K562 (cell line): Measurements from ENCODE around the gene PCDHB13. TPM values are rescaled to one million over a fixed set of nuclear protein-coding genes. Genes with fewer than 3 reads are reported as not detected.

Source experiments
- ATAC-seq: fragments of 200-7000 bp; cut with Tn5 transposase; 3 replicates; pipeline ENCODE4 v1.9.1; 2020; ENCODE audit warnings: moderate library complexity
- BruUV-seq: library from RNA; stranded (reverse); fragments of 400-500 nt; replicated peaks from 2 replicates; lab custom pipeline; 2021; lab: Mats Ljungman, UMichigan
- CTCF ChIA-PET: fragments of 300-600 bp; formaldehyde crosslinking; extraction: SDS; loops from one replicate; lab custom pipeline; 2021; ENCODE audit warnings: low intra/inter-chr PET ratio; lab: Yijun Ruan, JAX
- POLR2A ChIA-PET: fragments of 300-600, 350-650 bp; sonication (Branson Sonifier 250); formaldehyde crosslinking; extraction: SDS; loops from one replicate; lab custom pipeline; 2021; ENCODE audit warnings: antibody characterized with exemption, inconsistent platforms; lab: Yijun Ruan, JAX
- DNase-seq, 4 experiments: peaks; one replicate each; pipeline versions ENCODE4 v3.0.0 to v3.0.0-alpha.2; 2011 to 2018; ENCODE audit warnings: low spot score in 3 of 4, mixed read lengths in 3 of 4; ENCODE audit errors: extremely low read depth in 1 of 4
- FAIRE-seq: peaks from 2 replicates; lab custom pipeline; 2011; peaks lifted over from hg19 to GRCh38; lab: Jason Lieb, UNC
- H2AFZ ChIP-seq: 2 replicates; pipeline ENCODE4 v1.6.0; 2011; ENCODE audit warnings: low read depth, low read length, control low read depth, inconsistent platforms
- H3K27ac ChIP-seq: fragments of 200-600 bp; 3 replicates; pipeline ENCODE4 v1.8.0; 2011; ENCODE audit warnings: low read depth, mild to moderate bottlenecking, control low read depth, inconsistent platforms, low read length, moderate library complexity, mixed read lengths; ENCODE audit errors: extremely low read depth
- H3K27me3 ChIP-seq, 2 experiments: fragments of 300-600 bp in 1 of 2; 2 replicates in 1 of 2; 3 replicates in 1 of 2; pipeline versions ENCODE4 v1.6.0 to v1.8.0; 2011; ENCODE audit warnings: inconsistent platforms in 2 of 2, low read length in 2 of 2, mild to moderate bottlenecking in 1 of 2, mixed read lengths in 1 of 2, moderate library complexity in 1 of 2; ENCODE audit not compliant: control insufficient read depth in 2 of 2, insufficient read depth in 2 of 2
- H3K36me3 ChIP-seq: fragments of 300-600 bp; 3 replicates; pipeline ENCODE4 v1.8.0; 2011; ENCODE audit warnings: mild to moderate bottlenecking, low read length, inconsistent platforms; ENCODE audit not compliant: control insufficient read depth, insufficient read depth
- H3K4me1 ChIP-seq, 2 experiments: fragments of 200-600 bp in 1 of 2; replicated peaks in 1 of 2; 2 replicates in 1 of 2; 3 replicates in 1 of 2; pipeline versions ENCODE4 v1.5.1 to v1.8.0; 2011; ENCODE audit warnings: inconsistent platforms in 2 of 2, low read length in 2 of 2, mild to moderate bottlenecking in 1 of 2, mixed read lengths in 1 of 2, moderate library complexity in 1 of 2; ENCODE audit not compliant: control insufficient read depth in 2 of 2, insufficient read depth in 2 of 2
- H3K4me2 ChIP-seq: 2 replicates; pipeline ENCODE4 v1.6.1; 2011; ENCODE audit warnings: low read length, control low read depth, inconsistent platforms, mixed read lengths; ENCODE audit not compliant: insufficient read depth
- H3K4me3 ChIP-seq: fragments of 200-600 bp; sonication (generic), shearing (Covaris generic); 2 replicates; pipeline ENCODE4 v1.5.1; 2016; ENCODE audit warnings: control low read depth, inconsistent platforms
- H3K79me2 ChIP-seq: fragments of 200-600 bp; 3 replicates; pipeline ENCODE4 v1.8.0; 2011; ENCODE audit warnings: low read length, inconsistent platforms; ENCODE audit not compliant: control insufficient read depth, insufficient read depth
- H3K9ac ChIP-seq, 2 experiments: 2 replicates each; pipeline versions ENCODE4 v1.6.0 to v1.6.1; 2011; ENCODE audit warnings: low read depth in 2 of 2, low read length in 2 of 2, control low read depth in 1 of 2, inconsistent platforms in 1 of 2, mild to moderate bottlenecking in 1 of 2, mixed read lengths in 1 of 2; ENCODE audit not compliant: insufficient read depth in 1 of 2
- H3K9me1 ChIP-seq: one replicate; pipeline ENCODE4 v1.6.0; 2011; ENCODE audit warnings: inconsistent platforms, mild to moderate bottlenecking, low read length, moderate library complexity; ENCODE audit not compliant: control insufficient read depth, insufficient read depth
- H3K9me3 ChIP-seq: replicated peaks from 2 replicates; pipeline ENCODE4 v1.5.1; 2011; ENCODE audit warnings: low read depth, low read length, inconsistent platforms; ENCODE audit not compliant: control insufficient read depth, insufficient read depth
- H4K20me1 ChIP-seq: replicated peaks from 2 replicates; pipeline ENCODE4 v1.6.1; 2011; ENCODE audit warnings: low read length, inconsistent platforms, mixed read lengths; ENCODE audit not compliant: control insufficient read depth, insufficient read depth
- C11orf30 ChIP-seq: fragments of 450-650 bp; IDR thresholded peaks from 2 replicates; pipeline ENCODE4 v1.6.1; 2016; ENCODE audit warnings: low read depth, mild to moderate bottlenecking
- CBX1 ChIP-seq: sonication (generic); IDR thresholded peaks from 2 replicates; pipeline ENCODE4 v1.6.1; 2016; ENCODE audit warnings: antibody characterized with exemption, low read depth, mild to moderate bottlenecking
- MEF2D ChIP-seq: conservative IDR thresholded peaks from 2 replicates; pipeline ENCODE4 v1.6.1; 2016; ENCODE audit warnings: low read depth, missing genetic modification characterization, missing compliant biosample characterization
- MTF1 ChIP-seq: fragments of 250-450 bp; sonication (Bioruptor Pico); IDR thresholded peaks from 2 replicates; pipeline ENCODE4 v1.9.0; 2021; ENCODE audit warnings: moderate library complexity, mild to moderate bottlenecking, inconsistent platforms, borderline replicate concordance
- NFXL1 ChIP-seq: fragments of 450-650 bp; formaldehyde crosslinking; IDR thresholded peaks from 2 replicates; pipeline ENCODE4 v1.4.0; 2021; ENCODE audit warnings: mild to moderate bottlenecking
- SMARCC2 ChIP-seq: fragments of 450-650 bp; IDR thresholded peaks from 2 replicates; pipeline ENCODE4 v1.6.1; 2017; ENCODE audit warnings: antibody characterized with exemption, moderate library complexity, mild to moderate bottlenecking, low read depth
- TAF7 ChIP-seq: fragments of 450-650 bp; IDR thresholded peaks from 2 replicates; pipeline ENCODE4 v1.6.1; 2016; ENCODE audit warnings: missing genetic modification characterization, missing compliant biosample characterization
- ZNF444 ChIP-seq: fragments of 250-450 bp; sonication (Bioruptor Pico); IDR thresholded peaks from 2 replicates; pipeline ENCODE4 v1.4.0; 2020; ENCODE audit warnings: mild to moderate bottlenecking, moderate library complexity
- WGBS: fragments of 100-300 bp; shearing (Covaris generic); methylation state at CpG from one replicate; pipeline ENCODE4 v1.1.6; 2016; ENCODE audit warnings: low coverage, mixed read lengths; ENCODE audit not compliant: insufficient coverage; ENCODE audit errors: missing lambda C conversion rate; 5-methylcytosine and 5-hydroxymethylcytosine counted together
- in situ Hi-C: fragments of 300-500 bp; cut with MboI; formaldehyde crosslinking; loops from 4 replicates; pipeline ENCODE4 v1.15.0; 2018; ENCODE audit warnings: inconsistent platforms, mixed read lengths
- intact Hi-C: fragments of 100-400 bp; cut with micrococcal nuclease; formaldehyde crosslinking; loops from 2 replicates; pipeline ENCODE4 v1.14.2; 2022
- polyA plus RNA-seq, 8 experiments: library from polyadenylated mRNA; depleted of rRNA in 4 of 8; stranded (reverse) in 5 of 8; unstranded in 3 of 8; fragments of >200 nt; fragmentation: Nextera tagmentation in 2 of 8; fragmentation: Illumina TruSeq in 1 of 8; extraction: Ambion mirVana in 2 of 8; extraction: Trizol in 1 of 8; gene quantifications; 2 replicates each; pipeline versions ENCODE4 v1.2.1 to v1.2.3, GENCODE V29; 2011 to 2014; ENCODE audit warnings: inconsistent platforms in 1 of 8, missing spikeins in 1 of 8
- total RNA-seq, 7 experiments: library from RNA; depleted of rRNA in 6 of 7; stranded (reverse); fragments of >200 nt in 6 of 7; fragmentation: Illumina TruSeq in 2 of 7; extraction: Trizol in 2 of 7; gene quantifications; 2 replicates each; pipeline versions ENCODE4 v1.2.1 to v1.2.3, GENCODE V29; 2011 to 2021; ENCODE audit warnings: low replicate concordance in 1 of 7
- TF ChIP-seq, protein P1 (sequence below): fragments of 450-650 bp; IDR thresholded peaks from 2 replicates; pipeline ENCODE4 v1.6.1; 2016; ENCODE audit warnings: mild to moderate bottlenecking, moderate library complexity

Gene PCDHB13
- total and polyA plus RNA-seq, 9 of the 15 experiments (the other 6 are each of a cell fraction or from before 2014, with no cell fraction given): 0.01 TPM; not detected in 8

DNA sequence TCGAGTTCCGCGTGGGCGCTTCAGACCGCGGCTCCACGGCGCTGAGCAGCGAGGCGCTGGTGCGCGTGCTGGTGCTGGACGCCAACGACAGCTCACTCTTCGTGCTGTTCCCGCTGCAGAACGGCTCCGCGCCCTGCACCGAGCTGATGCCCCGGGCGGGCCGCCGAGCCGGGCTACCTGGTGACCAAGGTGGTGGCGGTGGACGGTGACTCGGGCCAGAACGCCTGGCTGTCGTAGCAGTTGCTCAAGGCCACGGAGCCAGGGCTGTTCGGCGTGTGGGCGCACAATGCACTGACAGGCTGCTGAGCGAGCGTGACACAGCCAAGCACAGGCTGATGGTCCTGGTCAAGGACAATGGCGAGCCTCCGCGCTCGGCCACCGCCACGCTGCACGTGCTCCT is 27.8 kb downstream of the PCDHB13 start:
- POLR2A ChIA-PET: no interaction called here
- BruUV-seq: no TSS peak
- in situ Hi-C loops: no loop called here
- no peak overlapping the region for H3K9ac ChIP-seq
- intact Hi-C loops: no loop called here
- H3K27me3 ChIP-seq: peaks cover 0 to 19% of the 10 kb centered on the region in 2 experiments; a peak in 2 of 5 replicates
- H3K9me3 ChIP-seq: no peaks in the 10 kb centered on the region
- CTCF ChIA-PET: interaction anchor here (0.7 kb wide), 1 partner anchor 13 kb away, joined by 3 read pairs; no protein-coding TSS in a partner anchor
- H3K36me3 ChIP-seq: no peaks in the 10 kb centered on the region
- no peaks in the 10 kb centered on the region for H3K9me1 ChIP-seq
- H3K27ac ChIP-seq: no peak overlapping the region
- FAIRE-seq (no peak), ATAC-seq (no peak), DNase-seq (no peak)
- H4K20me1 ChIP-seq: no peaks in the 10 kb centered on the region
- no peaks in the 10 kb centered on the region for H3K79me2 ChIP-seq
- H3K4me2 ChIP-seq: no peak overlapping the region
- WGBS: 11% methylated on average over 41 of the region's 43 CpGs
- no peak overlapping the region for H2AFZ ChIP-seq
- H3K4me1 ChIP-seq: peaks cover 0 to 12% of the 10 kb centered on the region in 2 experiments; a peak in 1 of 5 replicates
- H3K4me3 ChIP-seq: no peak overlapping the region
- TF ChIP-seq SMARCC2 (no peak), ZNF444 (no peak), MEF2D (no peak), MTF1 (CRISPR knock-in tag) (no peak), TAF7 (tag) (no peak), NFXL1 (CRISPR knock-in tag) (no peak), CBX1 (no peak), C11orf30 (no peak)
- TF ChIP-seq, protein P1, sequence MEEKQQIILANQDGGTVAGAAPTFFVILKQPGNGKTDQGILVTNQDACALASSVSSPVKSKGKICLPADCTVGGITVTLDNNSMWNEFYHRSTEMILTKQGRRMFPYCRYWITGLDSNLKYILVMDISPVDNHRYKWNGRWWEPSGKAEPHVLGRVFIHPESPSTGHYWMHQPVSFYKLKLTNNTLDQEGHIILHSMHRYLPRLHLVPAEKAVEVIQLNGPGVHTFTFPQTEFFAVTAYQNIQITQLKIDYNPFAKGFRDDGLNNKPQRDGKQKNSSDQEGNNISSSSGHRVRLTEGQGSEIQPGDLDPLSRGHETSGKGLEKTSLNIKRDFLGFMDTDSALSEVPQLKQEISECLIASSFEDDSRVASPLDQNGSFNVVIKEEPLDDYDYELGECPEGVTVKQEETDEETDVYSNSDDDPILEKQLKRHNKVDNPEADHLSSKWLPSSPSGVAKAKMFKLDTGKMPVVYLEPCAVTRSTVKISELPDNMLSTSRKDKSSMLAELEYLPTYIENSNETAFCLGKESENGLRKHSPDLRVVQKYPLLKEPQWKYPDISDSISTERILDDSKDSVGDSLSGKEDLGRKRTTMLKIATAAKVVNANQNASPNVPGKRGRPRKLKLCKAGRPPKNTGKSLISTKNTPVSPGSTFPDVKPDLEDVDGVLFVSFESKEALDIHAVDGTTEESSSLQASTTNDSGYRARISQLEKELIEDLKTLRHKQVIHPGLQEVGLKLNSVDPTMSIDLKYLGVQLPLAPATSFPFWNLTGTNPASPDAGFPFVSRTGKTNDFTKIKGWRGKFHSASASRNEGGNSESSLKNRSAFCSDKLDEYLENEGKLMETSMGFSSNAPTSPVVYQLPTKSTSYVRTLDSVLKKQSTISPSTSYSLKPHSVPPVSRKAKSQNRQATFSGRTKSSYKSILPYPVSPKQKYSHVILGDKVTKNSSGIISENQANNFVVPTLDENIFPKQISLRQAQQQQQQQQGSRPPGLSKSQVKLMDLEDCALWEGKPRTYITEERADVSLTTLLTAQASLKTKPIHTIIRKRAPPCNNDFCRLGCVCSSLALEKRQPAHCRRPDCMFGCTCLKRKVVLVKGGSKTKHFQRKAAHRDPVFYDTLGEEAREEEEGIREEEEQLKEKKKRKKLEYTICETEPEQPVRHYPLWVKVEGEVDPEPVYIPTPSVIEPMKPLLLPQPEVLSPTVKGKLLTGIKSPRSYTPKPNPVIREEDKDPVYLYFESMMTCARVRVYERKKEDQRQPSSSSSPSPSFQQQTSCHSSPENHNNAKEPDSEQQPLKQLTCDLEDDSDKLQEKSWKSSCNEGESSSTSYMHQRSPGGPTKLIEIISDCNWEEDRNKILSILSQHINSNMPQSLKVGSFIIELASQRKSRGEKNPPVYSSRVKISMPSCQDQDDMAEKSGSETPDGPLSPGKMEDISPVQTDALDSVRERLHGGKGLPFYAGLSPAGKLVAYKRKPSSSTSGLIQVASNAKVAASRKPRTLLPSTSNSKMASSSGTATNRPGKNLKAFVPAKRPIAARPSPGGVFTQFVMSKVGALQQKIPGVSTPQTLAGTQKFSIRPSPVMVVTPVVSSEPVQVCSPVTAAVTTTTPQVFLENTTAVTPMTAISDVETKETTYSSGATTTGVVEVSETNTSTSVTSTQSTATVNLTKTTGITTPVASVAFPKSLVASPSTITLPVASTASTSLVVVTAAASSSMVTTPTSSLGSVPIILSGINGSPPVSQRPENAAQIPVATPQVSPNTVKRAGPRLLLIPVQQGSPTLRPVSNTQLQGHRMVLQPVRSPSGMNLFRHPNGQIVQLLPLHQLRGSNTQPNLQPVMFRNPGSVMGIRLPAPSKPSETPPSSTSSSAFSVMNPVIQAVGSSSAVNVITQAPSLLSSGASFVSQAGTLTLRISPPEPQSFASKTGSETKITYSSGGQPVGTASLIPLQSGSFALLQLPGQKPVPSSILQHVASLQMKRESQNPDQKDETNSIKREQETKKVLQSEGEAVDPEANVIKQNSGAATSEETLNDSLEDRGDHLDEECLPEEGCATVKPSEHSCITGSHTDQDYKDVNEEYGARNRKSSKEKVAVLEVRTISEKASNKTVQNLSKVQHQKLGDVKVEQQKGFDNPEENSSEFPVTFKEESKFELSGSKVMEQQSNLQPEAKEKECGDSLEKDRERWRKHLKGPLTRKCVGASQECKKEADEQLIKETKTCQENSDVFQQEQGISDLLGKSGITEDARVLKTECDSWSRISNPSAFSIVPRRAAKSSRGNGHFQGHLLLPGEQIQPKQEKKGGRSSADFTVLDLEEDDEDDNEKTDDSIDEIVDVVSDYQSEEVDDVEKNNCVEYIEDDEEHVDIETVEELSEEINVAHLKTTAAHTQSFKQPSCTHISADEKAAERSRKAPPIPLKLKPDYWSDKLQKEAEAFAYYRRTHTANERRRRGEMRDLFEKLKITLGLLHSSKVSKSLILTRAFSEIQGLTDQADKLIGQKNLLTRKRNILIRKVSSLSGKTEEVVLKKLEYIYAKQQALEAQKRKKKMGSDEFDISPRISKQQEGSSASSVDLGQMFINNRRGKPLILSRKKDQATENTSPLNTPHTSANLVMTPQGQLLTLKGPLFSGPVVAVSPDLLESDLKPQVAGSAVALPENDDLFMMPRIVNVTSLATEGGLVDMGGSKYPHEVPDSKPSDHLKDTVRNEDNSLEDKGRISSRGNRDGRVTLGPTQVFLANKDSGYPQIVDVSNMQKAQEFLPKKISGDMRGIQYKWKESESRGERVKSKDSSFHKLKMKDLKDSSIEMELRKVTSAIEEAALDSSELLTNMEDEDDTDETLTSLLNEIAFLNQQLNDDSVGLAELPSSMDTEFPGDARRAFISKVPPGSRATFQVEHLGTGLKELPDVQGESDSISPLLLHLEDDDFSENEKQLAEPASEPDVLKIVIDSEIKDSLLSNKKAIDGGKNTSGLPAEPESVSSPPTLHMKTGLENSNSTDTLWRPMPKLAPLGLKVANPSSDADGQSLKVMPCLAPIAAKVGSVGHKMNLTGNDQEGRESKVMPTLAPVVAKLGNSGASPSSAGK: no peak
